K562 (cell line): ENCODE results near the gene GPX6. TPM values are rescaled to one million over a fixed set of nuclear protein-coding genes. Genes with fewer than 3 reads are reported as not detected.

Experiments used
- CREB1 ChIP-seq, 2 experiments: sonication (generic) in 1 of 2; formaldehyde crosslinking in 1 of 2; IDR thresholded peaks; 2 replicates each; pipeline versions ENCODE4 v1.6.1 to v1.8.0; 2012 to 2022; ENCODE audit warnings: inconsistent platforms in 1 of 2, mild to moderate bottlenecking in 1 of 2, missing genetic modification reagents in 1 of 2, moderate library complexity in 1 of 2
- CSDE1 ChIP-seq, 2 experiments: fragments of 450-650 bp; IDR thresholded peaks; 2 replicates each; pipeline ENCODE4 v1.6.1; 2016; ENCODE audit warnings: mild to moderate bottlenecking in 1 of 2
- CTBP1 ChIP-seq: fragments of 450-650 bp; IDR thresholded peaks from 2 replicates; pipeline ENCODE4 v1.6.1; 2016; ENCODE audit warnings: borderline replicate concordance
- ESRRA ChIP-seq: fragments of 450-650 bp; IDR thresholded peaks from 2 replicates; pipeline ENCODE4 v1.6.1; 2014; ENCODE audit warnings: low read depth, mild to moderate bottlenecking, moderate library complexity, borderline replicate concordance
- L3MBTL2 ChIP-seq: fragments of 450-650 bp; IDR thresholded peaks from 2 replicates; pipeline ENCODE4 v1.6.1; 2016; ENCODE audit warnings: mild to moderate bottlenecking, moderate library complexity
- MEF2A ChIP-seq: IDR thresholded peaks from 2 replicates; pipeline ENCODE4 v1.6.1; 2011; ENCODE audit warnings: low read depth, mild to moderate bottlenecking, low read length, moderate library complexity; ENCODE audit not compliant: control insufficient read depth
- NCOA2 ChIP-seq, 2 experiments: fragments of 450-650 bp; IDR thresholded peaks; 2 replicates each; pipeline ENCODE4 v1.6.1; 2018; ENCODE audit warnings: mild to moderate bottlenecking in 2 of 2, moderate library complexity in 1 of 2; ENCODE audit not compliant: partially characterized antibody in 2 of 2
- POLR2AphosphoS2 ChIP-seq: IDR thresholded peaks from 2 replicates; pipeline ENCODE4 v1.6.1; 2012; ENCODE audit warnings: low read length, improper control_type of control experiment
- PRMT5 ChIP-seq: sonication (generic); formaldehyde crosslinking; IDR thresholded peaks from 2 replicates; pipeline ENCODE4 v1.5.0; 2020; ENCODE audit warnings: missing genetic modification reagents
- RBM22 ChIP-seq: fragments of 200-400 bp; formaldehyde crosslinking; IDR thresholded peaks from 2 replicates; pipeline ENCODE4 v1.6.1; 2018; ENCODE audit warnings: low read length, low read depth; ENCODE audit not compliant: poor library complexity, severe bottlenecking
- TAF7 ChIP-seq: fragments of 450-650 bp; IDR thresholded peaks from 2 replicates; pipeline ENCODE4 v1.6.1; 2016; ENCODE audit warnings: missing genetic modification characterization, missing compliant biosample characterization
- TOE1 ChIP-seq, 2 experiments: fragments of 450-650 bp in 1 of 2; sonication (generic) in 1 of 2; formaldehyde crosslinking in 1 of 2; IDR thresholded peaks; 2 replicates each; pipeline versions ENCODE4 v1.7.1 to v1.8.0; 2016 to 2022; ENCODE audit warnings: borderline replicate concordance in 2 of 2, mild to moderate bottlenecking in 2 of 2, antibody characterized with exemption in 1 of 2, inconsistent platforms in 1 of 2, low read depth in 1 of 2, missing genetic modification reagents in 1 of 2, moderate library complexity in 1 of 2
- YY1 ChIP-seq, 3 experiments: IDR thresholded peaks; 2 replicates each; pipeline ENCODE4 v1.6.1; 2011; ENCODE audit warnings: low read length in 2 of 3, mild to moderate bottlenecking in 2 of 3, moderate library complexity in 2 of 3, borderline replicate concordance in 1 of 3, control low read depth in 1 of 3, low read depth in 1 of 3; ENCODE audit not compliant: insufficient read depth in 3 of 3, insufficient replicate concordance in 2 of 3, control insufficient read depth in 1 of 3, insufficient read length in 1 of 3; ENCODE audit errors: extremely low read depth in 1 of 3
- ZMIZ1 ChIP-seq, 2 experiments: fragments of 150-350 bp in 1 of 2; IDR thresholded peaks; 2 replicates each; pipeline ENCODE4 v1.6.1; 2012 to 2016; ENCODE audit warnings: low read depth in 2 of 2, low read length in 2 of 2, mild to moderate bottlenecking in 1 of 2, moderate library complexity in 1 of 2
- polyA plus RNA-seq, 8 experiments: library from polyadenylated mRNA; depleted of rRNA in 4 of 8; stranded (reverse) in 5 of 8; unstranded in 3 of 8; fragments of >200 nt; fragmentation: Nextera tagmentation in 2 of 8; fragmentation: Illumina TruSeq in 1 of 8; extraction: Ambion mirVana in 2 of 8; extraction: Trizol in 1 of 8; gene quantifications; 2 replicates each; pipeline versions ENCODE4 v1.2.1 to v1.2.3, GENCODE V29; 2011 to 2014; ENCODE audit warnings: inconsistent platforms in 1 of 8, missing spikeins in 1 of 8
- total RNA-seq, 7 experiments: library from RNA; depleted of rRNA in 6 of 7; stranded (reverse); fragments of >200 nt in 6 of 7; fragmentation: Illumina TruSeq in 2 of 7; extraction: Trizol in 2 of 7; gene quantifications; 2 replicates each; pipeline versions ENCODE4 v1.2.1 to v1.2.3, GENCODE V29; 2011 to 2021; ENCODE audit warnings: low replicate concordance in 1 of 7
- TF ChIP-seq, protein P1 (sequence below): sonication (generic); formaldehyde crosslinking; IDR thresholded peaks from 2 replicates; pipeline ENCODE4 v1.8.0; 2022; ENCODE audit warnings: missing genetic modification reagents, mild to moderate bottlenecking, moderate library complexity, borderline replicate concordance
- TF ChIP-seq, protein P2 (sequence below): fragments of 150-350 bp; IDR thresholded peaks from 2 replicates; pipeline ENCODE4 v1.6.1; 2014; ENCODE audit warnings: low read depth, mild to moderate bottlenecking, low read length, borderline replicate concordance

The GPX6 gene
- total and polyA plus RNA-seq, 9 of the 15 experiments (the other 6 are each of a cell fraction or from before 2014, with no cell fraction given) = not detected

GRCh38 chr6:28474441-28475219 is 41.0 kb downstream of the GPX6 start (continued):
- peak; percentile 57 for TF ChIP-seq L3MBTL2
- TF ChIP-seq MEF2A = 0 out of 2 replicates have a peak, but pooled peaks have one; percentile 50
- TF ChIP-seq, protein P1, sequence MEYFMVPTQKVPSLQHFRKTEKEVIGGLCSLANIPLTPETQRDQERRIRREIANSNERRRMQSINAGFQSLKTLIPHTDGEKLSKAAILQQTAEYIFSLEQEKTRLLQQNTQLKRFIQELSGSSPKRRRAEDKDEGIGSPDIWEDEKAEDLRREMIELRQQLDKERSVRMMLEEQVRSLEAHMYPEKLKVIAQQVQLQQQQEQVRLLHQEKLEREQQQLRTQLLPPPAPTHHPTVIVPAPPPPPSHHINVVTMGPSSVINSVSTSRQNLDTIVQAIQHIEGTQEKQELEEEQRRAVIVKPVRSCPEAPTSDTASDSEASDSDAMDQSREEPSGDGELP = no peak
- 0 out of 2 replicates have a peak, but pooled peaks have one; percentile 49 for TF ChIP-seq CTBP1
- peak; percentile 59; the same call in 1 of the 2 replicates for TF ChIP-seq TOE1 (IDR thresholded peaks at IDR 0.05; ENCODE audit: borderline replicate concordance)
- TF ChIP-seq TOE1 (CRISPR knock-in tag; IDR thresholded peaks at IDR 0.05; ENCODE audit: borderline replicate concordance, low read depth) = no peak
- TF ChIP-seq RBM22 = peak; percentile 86
- TF ChIP-seq CSDE1 (IDR thresholded peaks at IDR 0.05) = peak in 1 of 2 experiments; percentile 84; a peak in 2 of 4 replicates
- no peak for TF ChIP-seq CREB1 (IDR thresholded peaks at IDR 0.05)
- TF ChIP-seq CREB1 (CRISPR knock-in tag; IDR thresholded peaks at IDR 0.05) = peak; percentile 37; the same call in 1 of the 2 replicates
- 0 out of 2 replicates have a peak, but pooled peaks have one; percentile 6 for TF ChIP-seq TAF7
- peak in 1 of 2 experiments; percentile 88 for TF ChIP-seq NCOA2 (IDR thresholded peaks at IDR 0.05; ENCODE audit: partially characterized antibody in 2 of 2)
- peak in 1 of 3 experiments; percentile 13 for TF ChIP-seq YY1 (IDR thresholded peaks at IDR 0.05; ENCODE audit: borderline replicate concordance in 1 of 3, control insufficient read depth in 1 of 3, extremely low read depth in 1 of 3, insufficient read depth in 3 of 3, insufficient read length in 1 of 3, insufficient replicate concordance in 2 of 3, low read depth in 1 of 3, low read length in 2 of 3)
- TF ChIP-seq POLR2AphosphoS2 = peak; percentile 91
- peak; percentile 8 to 55; a peak in 1 of 4 replicates for TF ChIP-seq ZMIZ1 (IDR thresholded peaks at IDR 0.05; ENCODE audit: low read depth in 2 of 2, low read length in 2 of 2)
- TF ChIP-seq, protein P2, sequence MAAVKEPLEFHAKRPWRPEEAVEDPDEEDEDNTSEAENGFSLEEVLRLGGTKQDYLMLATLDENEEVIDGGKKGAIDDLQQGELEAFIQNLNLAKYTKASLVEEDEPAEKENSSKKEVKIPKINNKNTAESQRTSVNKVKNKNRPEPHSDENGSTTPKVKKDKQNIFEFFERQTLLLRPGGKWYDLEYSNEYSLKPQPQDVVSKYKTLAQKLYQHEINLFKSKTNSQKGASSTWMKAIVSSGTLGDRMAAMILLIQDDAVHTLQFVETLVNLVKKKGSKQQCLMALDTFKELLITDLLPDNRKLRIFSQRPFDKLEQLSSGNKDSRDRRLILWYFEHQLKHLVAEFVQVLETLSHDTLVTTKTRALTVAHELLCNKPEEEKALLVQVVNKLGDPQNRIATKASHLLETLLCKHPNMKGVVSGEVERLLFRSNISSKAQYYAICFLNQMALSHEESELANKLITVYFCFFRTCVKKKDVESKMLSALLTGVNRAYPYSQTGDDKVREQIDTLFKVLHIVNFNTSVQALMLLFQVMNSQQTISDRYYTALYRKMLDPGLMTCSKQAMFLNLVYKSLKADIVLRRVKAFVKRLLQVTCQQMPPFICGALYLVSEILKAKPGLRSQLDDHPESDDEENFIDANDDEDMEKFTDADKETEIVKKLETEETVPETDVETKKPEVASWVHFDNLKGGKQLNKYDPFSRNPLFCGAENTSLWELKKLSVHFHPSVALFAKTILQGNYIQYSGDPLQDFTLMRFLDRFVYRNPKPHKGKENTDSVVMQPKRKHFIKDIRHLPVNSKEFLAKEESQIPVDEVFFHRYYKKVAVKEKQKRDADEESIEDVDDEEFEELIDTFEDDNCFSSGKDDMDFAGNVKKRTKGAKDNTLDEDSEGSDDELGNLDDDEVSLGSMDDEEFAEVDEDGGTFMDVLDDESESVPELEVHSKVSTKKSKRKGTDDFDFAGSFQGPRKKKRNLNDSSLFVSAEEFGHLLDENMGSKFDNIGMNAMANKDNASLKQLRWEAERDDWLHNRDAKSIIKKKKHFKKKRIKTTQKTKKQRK = 0 out of 2 replicates have a peak, but pooled peaks have one; percentile 37
- no peak for TF ChIP-seq PRMT5
- TF ChIP-seq ESRRA = 0 out of 2 replicates have a peak, but pooled peaks have one; percentile 50
